Skeletal muscle tissue (tissue), 4 donors: ENCODE measurements around the gene CCDC6. TPM values are rescaled to one million over a fixed set of nuclear protein-coding genes. Genes with fewer than 3 reads are reported as not detected.

Experiments
- H3K27ac ChIP-seq: one replicate; pipeline ENCODE4 v1.7.0; 2013; ENCODE audit warnings: mild to moderate bottlenecking, low read depth, low read length, inconsistent platforms
- H3K27me3 ChIP-seq, 3 donors: one replicate each; pipeline ENCODE4 v1.7.0; 2013; ENCODE audit warnings: low read length in 3 of 3; ENCODE audit not compliant: control insufficient read depth in 3 of 3, insufficient read depth in 3 of 3
- H3K36me3 ChIP-seq, 3 donors: one replicate each; pipeline ENCODE4 v1.7.0; 2013; ENCODE audit warnings: low read length in 3 of 3; ENCODE audit not compliant: control insufficient read depth in 3 of 3, insufficient read depth in 3 of 3
- H3K4me1 ChIP-seq, 3 donors: one replicate each; pipeline ENCODE4 v1.7.0; 2013; ENCODE audit warnings: low read length in 3 of 3, mild to moderate bottlenecking in 3 of 3; ENCODE audit not compliant: control insufficient read depth in 3 of 3, insufficient read depth in 3 of 3
- H3K4me3 ChIP-seq, 3 donors: one replicate each; pipeline ENCODE4 v1.7.0; 2013; ENCODE audit warnings: low read length in 3 of 3
- H3K9ac ChIP-seq, 3 donors: one replicate each; pipeline ENCODE4 v1.7.0; 2013; ENCODE audit warnings: low read length in 3 of 3, mild to moderate bottlenecking in 3 of 3, moderate library complexity in 2 of 3, low read depth in 1 of 3
- H3K9me3 ChIP-seq, 3 donors: one replicate each; pipeline ENCODE4 v1.7.0; 2013; ENCODE audit warnings: low read length in 3 of 3; ENCODE audit not compliant: control insufficient read depth in 3 of 3
- total RNA-seq: library from RNA; depleted of rRNA; stranded (reverse); fragments of >200 nt; gene quantifications from one replicate; pipeline ENCODE4 v1.2.3, GENCODE V29; 2014
- donor health status: Osteomylitis.

Gene CCDC6
- total RNA-seq, 1 donor from 2014 or later = 24.5 TPM

- no peak overlapping the region for H3K4me3 ChIP-seq
- H3K4me1 ChIP-seq = peaks cover 8 to 20% (median 15%) of the 10 kb centered on the region in 3 donors
- no peaks in the 10 kb centered on the region for H3K27me3 ChIP-seq
- no peaks in the 10 kb centered on the region for H3K9me3 ChIP-seq
- peak overlapping the region; percentile 40 for H3K27ac ChIP-seq
- H3K9ac ChIP-seq = no peak overlapping the region
- H3K36me3 ChIP-seq = no peaks in the 10 kb centered on the region
These were observed 42.0 kb downstream of the CCDC6 start for GRCh38 chr10:59864141-59864962.

GRCh38 chr10:59859570-59859969 is 46.8 kb downstream of the CCDC6 start:
- Histone ChIP-seq H3K4me1 (peaks cover 2 to 5% (median 4%) of the 10 kb centered on the region in 3 donors), H3K27ac (no peak overlapping the region), H3K9me3 (no peaks in the 10 kb centered on the region), H3K4me3 (no peak overlapping the region), H3K27me3 (no peaks in the 10 kb centered on the region), H3K36me3 (no peaks in the 10 kb centered on the region), H3K9ac (no peak overlapping the region)

GRCh38 chr10:59857921-59858320 is 48.4 kb downstream of the CCDC6 start:
- H3K9ac ChIP-seq = no peak overlapping the region
- no peaks in the 10 kb centered on the region for H3K36me3 ChIP-seq
- no peaks in the 10 kb centered on the region for H3K27me3 ChIP-seq
- peaks cover 2 to 8% (median 5%) of the 10 kb centered on the region in 3 donors for H3K4me1 ChIP-seq
- no peak overlapping the region for H3K4me3 ChIP-seq
- no peaks in the 10 kb centered on the region for H3K9me3 ChIP-seq
- no peak overlapping the region for H3K27ac ChIP-seq

DNA sequence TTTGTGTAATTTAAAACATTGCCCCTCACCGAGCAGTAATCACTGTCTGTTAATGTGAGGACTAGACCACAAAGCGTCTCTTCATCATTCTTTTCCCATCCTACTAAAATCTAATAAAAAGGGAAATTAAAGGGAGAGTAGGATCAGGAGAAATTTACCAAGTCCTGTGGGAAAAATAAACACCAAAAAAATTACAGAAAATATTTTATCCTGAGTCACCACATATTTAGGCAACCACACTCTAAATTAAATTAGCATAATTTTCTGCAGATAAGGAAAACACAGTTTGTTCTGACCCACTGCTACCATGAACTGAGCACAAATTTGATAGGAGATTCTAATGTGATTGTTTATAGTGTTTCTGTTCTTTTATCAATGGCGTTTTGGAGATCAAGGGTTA is 49.3 kb downstream of the CCDC6 start:
- no peak overlapping the region for H3K9ac ChIP-seq
- H3K27ac ChIP-seq = no peak overlapping the region
- H3K9me3 ChIP-seq = no peaks in the 10 kb centered on the region
- H3K4me3 ChIP-seq = no peak overlapping the region
- H3K4me1 ChIP-seq = peaks cover 2 to 15% (median 7%) of the 10 kb centered on the region in 3 donors
- H3K36me3 ChIP-seq = peaks cover 0 to 1% (median 0%) of the 10 kb centered on the region in 3 donors
- H3K27me3 ChIP-seq = no peaks in the 10 kb centered on the region

DNA sequence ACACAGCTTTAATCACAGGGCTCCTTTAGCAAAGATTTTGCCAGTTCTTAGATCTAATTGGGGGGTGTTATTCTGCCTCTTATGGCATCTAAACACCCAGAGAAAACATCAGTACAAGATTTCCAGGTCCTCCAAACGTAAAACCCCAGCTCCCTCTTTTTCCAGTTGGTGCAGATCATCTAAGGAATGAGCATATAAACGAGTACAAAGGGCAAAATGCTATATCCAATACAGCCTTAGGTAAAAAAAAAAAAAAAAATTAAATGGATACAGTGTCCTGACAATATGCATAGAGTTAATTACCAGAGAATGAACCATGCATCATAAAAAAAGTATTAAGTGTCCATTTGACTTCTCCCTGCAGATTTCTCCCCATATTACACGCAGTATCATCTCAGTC is 50.3 kb downstream of the CCDC6 start:
- no peaks in the 10 kb centered on the region for H3K9me3 ChIP-seq
- no peaks in the 10 kb centered on the region for H3K27me3 ChIP-seq
- no peak overlapping the region for H3K9ac ChIP-seq
- H3K4me1 ChIP-seq = peaks cover 2 to 15% (median 7%) of the 10 kb centered on the region in 3 donors
- H3K36me3 ChIP-seq = peaks cover 0 to 3% (median 0%) of the 10 kb centered on the region in 3 donors
- H3K27ac ChIP-seq = no peak overlapping the region
- no peak overlapping the region for H3K4me3 ChIP-seq

GRCh38 chr10:59854571-59854970 is 51.8 kb downstream of the CCDC6 start:
- H3K27ac ChIP-seq = no peak overlapping the region
- peaks cover 0 to 3% (median 0%) of the 10 kb centered on the region in 3 donors for H3K36me3 ChIP-seq
- H3K4me3 ChIP-seq = no peak overlapping the region
- peaks cover 2 to 19% (median 7%) of the 10 kb centered on the region in 3 donors for H3K4me1 ChIP-seq
- H3K9me3 ChIP-seq = no peaks in the 10 kb centered on the region
- no peak overlapping the region for H3K9ac ChIP-seq
- no peaks in the 10 kb centered on the region for H3K27me3 ChIP-seq

GRCh38 chr10:59852670-59853069 is 53.7 kb downstream of the CCDC6 start:
- Histone ChIP-seq H3K27me3 (no peaks in the 10 kb centered on the region), H3K9ac (no peak overlapping the region), H3K36me3 (peaks cover 0 to 7% (median 4%) of the 10 kb centered on the region in 3 donors), H3K4me1 (peaks cover 5 to 19% (median 13%) of the 10 kb centered on the region in 3 donors), H3K27ac (no peak overlapping the region), H3K4me3 (no peak overlapping the region), H3K9me3 (no peaks in the 10 kb centered on the region)

DNA sequence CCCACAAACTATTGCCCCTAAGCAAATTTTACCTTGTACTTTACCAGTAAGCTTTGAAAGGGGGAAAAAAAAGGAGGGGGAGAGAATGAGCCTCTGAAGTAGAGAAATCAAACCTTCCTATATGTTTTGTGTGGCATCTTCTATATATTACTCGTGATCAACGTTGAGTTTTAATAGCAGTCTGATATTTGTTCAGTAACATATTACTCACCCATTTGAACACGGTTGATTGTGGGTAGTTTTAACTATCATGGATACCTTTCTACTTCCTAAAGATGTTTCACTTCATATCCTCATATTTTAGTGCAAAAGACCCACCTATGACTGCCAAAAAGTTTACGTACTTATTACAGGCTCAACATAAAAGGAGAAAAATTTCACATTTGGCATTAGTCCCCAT is 54.5 kb downstream of the CCDC6 start:
- Histone ChIP-seq H3K9me3 (no peaks in the 10 kb centered on the region), H3K4me3 (no peak overlapping the region), H3K27ac (no peak overlapping the region), H3K36me3 (peaks cover 0 to 7% (median 4%) of the 10 kb centered on the region in 3 donors), H3K4me1 (peaks cover 5 to 19% (median 13%) of the 10 kb centered on the region in 3 donors), H3K27me3 (no peaks in the 10 kb centered on the region), H3K9ac (no peak overlapping the region)

- Histone ChIP-seq H3K27me3 (no peaks in the 10 kb centered on the region), H3K36me3 (peaks cover 0 to 7% (median 4%) of the 10 kb centered on the region in 3 donors), H3K9me3 (no peaks in the 10 kb centered on the region), H3K9ac (no peak overlapping the region), H3K27ac (no peak overlapping the region), H3K4me3 (no peak overlapping the region), H3K4me1 (peaks cover 3 to 16% (median 13%) of the 10 kb centered on the region in 3 donors)
These were observed 58.5 kb downstream of the CCDC6 start for GRCh38 chr10:59847888-59848287.

- Histone ChIP-seq H3K36me3 (peaks cover 0 to 7% (median 4%) of the 10 kb centered on the region in 3 donors), H3K4me1 (peaks cover 3 to 11% (median 11%) of the 10 kb centered on the region in 3 donors), H3K9ac (no peak overlapping the region), H3K4me3 (no peak overlapping the region), H3K27me3 (no peaks in the 10 kb centered on the region), H3K27ac (no peak overlapping the region), H3K9me3 (no peaks in the 10 kb centered on the region)
These were observed 59.0 kb downstream of the CCDC6 start for GRCh38 chr10:59847326-59847725.
